ENCODE data around the gene FGGY.
A peak's percentile ranks its signal among the peaks of the same experiment; 100 is the strongest.

FGGY gene

GRCh38 chr1:59418363-59419144 is 121.7 kb downstream of the FGGY start:
- Histone ChIP-seq H3K9ac (ENCODE audit: low read depth, low read length) (0 out of 2 replicates have a peak overlapping the region, but pooled peaks have one; percentile 33), H3K27me3 (ENCODE audit: insufficient read depth, low read length) (no peaks in the 10 kb centered on the region), H3K27ac (ENCODE audit: low read depth, low read length) (peak overlapping the region; percentile 79), H3K4me3 (ENCODE audit: low read length) (no peak overlapping the region), H3K4me1 (ENCODE audit: insufficient read depth, low read length) (peaks cover 22% of the 10 kb centered on the region), H3K9me3 (ENCODE audit: insufficient read depth, low read depth, low read length) (no peaks in the 10 kb centered on the region), H3K36me3 (ENCODE audit: insufficient read depth, low read length) (no peaks in the 10 kb centered on the region)
- WGBS = 67% methylated on average over 6 of the region's 6 CpGs

GRCh38 chr1:59419361-59420140 is 122.7 kb downstream of the FGGY start:
- Histone ChIP-seq H3K36me3 (ENCODE audit: insufficient read depth, low read length) (no peaks in the 10 kb centered on the region), H3K27ac (ENCODE audit: low read depth, low read length) (peak overlapping the region; percentile 79), H3K4me1 (ENCODE audit: insufficient read depth, low read length) (peaks cover 22% of the 10 kb centered on the region), H3K9me3 (ENCODE audit: insufficient read depth, low read depth, low read length) (no peaks in the 10 kb centered on the region), H3K9ac (ENCODE audit: low read depth, low read length) (no peak overlapping the region), H3K4me3 (ENCODE audit: low read length) (no peak overlapping the region), H3K27me3 (ENCODE audit: insufficient read depth, low read length) (no peaks in the 10 kb centered on the region)
- WGBS = 90% methylated on average over 6 of the region's 6 CpGs

- no peak overlapping the region for H3K9ac ChIP-seq (ENCODE audit: low read depth, low read length)
- no peaks in the 10 kb centered on the region for H3K27me3 ChIP-seq (ENCODE audit: insufficient read depth, low read length)
- H3K4me3 ChIP-seq (ENCODE audit: low read length) = no peak overlapping the region
- H3K36me3 ChIP-seq (ENCODE audit: insufficient read depth, low read length) = no peaks in the 10 kb centered on the region
- 88% methylated on average over 1 of the region's 1 CpG for WGBS
- H3K4me1 ChIP-seq (ENCODE audit: insufficient read depth, low read length) = peaks cover 22% of the 10 kb centered on the region
- H3K27ac ChIP-seq (ENCODE audit: low read depth, low read length) = no peak overlapping the region
- no peaks in the 10 kb centered on the region for H3K9me3 ChIP-seq (ENCODE audit: insufficient read depth, low read depth, low read length)
Measured at GRCh38 chr1:59421232-59421920, 124.5 kb downstream of the FGGY start.

- WGBS = 92% methylated on average over 6 of the region's 6 CpGs
- no peak overlapping the region for H3K27ac ChIP-seq (ENCODE audit: low read depth, low read length)
- H3K36me3 ChIP-seq (ENCODE audit: insufficient read depth, low read length) = no peaks in the 10 kb centered on the region
- H3K27me3 ChIP-seq (ENCODE audit: insufficient read depth, low read length) = no peaks in the 10 kb centered on the region
- no peaks in the 10 kb centered on the region for H3K9me3 ChIP-seq (ENCODE audit: insufficient read depth, low read depth, low read length)
- H3K4me3 ChIP-seq (ENCODE audit: low read length) = no peak overlapping the region
- no peak overlapping the region for H3K9ac ChIP-seq (ENCODE audit: low read depth, low read length)
- peaks cover 18% of the 10 kb centered on the region for H3K4me1 ChIP-seq (ENCODE audit: insufficient read depth, low read length)
Measured at GRCh38 chr1:59422921-59423575, 126.2 kb downstream of the FGGY start.

- H3K27me3 ChIP-seq (ENCODE audit: insufficient read depth, low read length) = no peaks in the 10 kb centered on the region
- H3K9ac ChIP-seq (ENCODE audit: low read depth, low read length) = no peak overlapping the region
- no peaks in the 10 kb centered on the region for H3K36me3 ChIP-seq (ENCODE audit: insufficient read depth, low read length)
- no peaks in the 10 kb centered on the region for H3K4me1 ChIP-seq (ENCODE audit: insufficient read depth, low read length)
- H3K9me3 ChIP-seq (ENCODE audit: insufficient read depth, low read depth, low read length) = no peaks in the 10 kb centered on the region
- WGBS = 94% methylated on average over 7 of the region's 7 CpGs
- H3K27ac ChIP-seq (ENCODE audit: low read depth, low read length) = no peak overlapping the region
- no peak overlapping the region for H3K4me3 ChIP-seq (ENCODE audit: low read length)
Measured at GRCh38 chr1:59427155-59427554, 130.3 kb downstream of the FGGY start.

GRCh38 chr1:59427784-59428183 is 130.9 kb downstream of the FGGY start:
- Histone ChIP-seq H3K36me3 (ENCODE audit: insufficient read depth, low read length) (no peaks in the 10 kb centered on the region), H3K4me3 (ENCODE audit: low read length) (no peak overlapping the region), H3K9ac (ENCODE audit: low read depth, low read length) (no peak overlapping the region), H3K27me3 (ENCODE audit: insufficient read depth, low read length) (no peaks in the 10 kb centered on the region), H3K9me3 (ENCODE audit: insufficient read depth, low read depth, low read length) (no peaks in the 10 kb centered on the region), H3K4me1 (ENCODE audit: insufficient read depth, low read length) (no peaks in the 10 kb centered on the region), H3K27ac (ENCODE audit: low read depth, low read length) (no peak overlapping the region)

- Histone ChIP-seq H3K4me3 (ENCODE audit: low read length) (no peak overlapping the region), H3K36me3 (ENCODE audit: insufficient read depth, low read length) (no peaks in the 10 kb centered on the region), H3K9me3 (ENCODE audit: insufficient read depth, low read depth, low read length) (no peaks in the 10 kb centered on the region), H3K27me3 (ENCODE audit: insufficient read depth, low read length) (no peaks in the 10 kb centered on the region), H3K4me1 (ENCODE audit: insufficient read depth, low read length) (no peaks in the 10 kb centered on the region), H3K27ac (ENCODE audit: low read depth, low read length) (no peak overlapping the region), H3K9ac (ENCODE audit: low read depth, low read length) (no peak overlapping the region)
- WGBS = 93% methylated on average over 6 of the region's 6 CpGs
Measured at GRCh38 chr1:59428828-59429227, 131.9 kb downstream of the FGGY start.

GRCh38 chr1:59429656-59430055 is 132.8 kb downstream of the FGGY start:
- Histone ChIP-seq H3K27ac (ENCODE audit: low read depth, low read length) (no peak overlapping the region), H3K27me3 (ENCODE audit: insufficient read depth, low read length) (no peaks in the 10 kb centered on the region), H3K4me1 (ENCODE audit: insufficient read depth, low read length) (no peaks in the 10 kb centered on the region), H3K36me3 (ENCODE audit: insufficient read depth, low read length) (no peaks in the 10 kb centered on the region), H3K9ac (ENCODE audit: low read depth, low read length) (no peak overlapping the region), H3K9me3 (ENCODE audit: insufficient read depth, low read depth, low read length) (no peaks in the 10 kb centered on the region), H3K4me3 (ENCODE audit: low read length) (no peak overlapping the region)
- WGBS = 100% methylated on average over 3 of the region's 3 CpGs

GRCh38 chr1:59431566-59432294 is 134.8 kb downstream of the FGGY start:
- H3K9ac ChIP-seq (ENCODE audit: low read depth, low read length) = no peak overlapping the region
- 95% methylated on average over 2 of the region's 3 CpGs for WGBS
- no peak overlapping the region for H3K27ac ChIP-seq (ENCODE audit: low read depth, low read length)
- no peaks in the 10 kb centered on the region for H3K36me3 ChIP-seq (ENCODE audit: insufficient read depth, low read length)
- H3K4me1 ChIP-seq (ENCODE audit: insufficient read depth, low read length) = no peaks in the 10 kb centered on the region
- no peaks in the 10 kb centered on the region for H3K27me3 ChIP-seq (ENCODE audit: insufficient read depth, low read length)
- no peak overlapping the region for H3K4me3 ChIP-seq (ENCODE audit: low read length)
- H3K9me3 ChIP-seq (ENCODE audit: insufficient read depth, low read depth, low read length) = no peaks in the 10 kb centered on the region

GRCh38 chr1:59432531-59433439 is 135.9 kb downstream of the FGGY start:
- Histone ChIP-seq H3K27me3 (ENCODE audit: insufficient read depth, low read length) (no peaks in the 10 kb centered on the region), H3K9ac (ENCODE audit: low read depth, low read length) (no peak overlapping the region), H3K4me1 (ENCODE audit: insufficient read depth, low read length) (no peaks in the 10 kb centered on the region), H3K27ac (ENCODE audit: low read depth, low read length) (no peak overlapping the region), H3K4me3 (ENCODE audit: low read length) (no peak overlapping the region), H3K36me3 (ENCODE audit: insufficient read depth, low read length) (no peaks in the 10 kb centered on the region), H3K9me3 (ENCODE audit: insufficient read depth, low read depth, low read length) (no peaks in the 10 kb centered on the region)
- WGBS = 91% methylated on average over 6 of the region's 6 CpGs
